DOHH2 (cell line): ENCODE measurements around the gene TP53BP2.

Experiments
- H3F3A ChIP-seq: fragments of 200-600 bp; sonication (generic), shearing (Covaris generic); 2 replicates; pipeline ENCODE4 v1.6.0; 2016; ENCODE audit warnings: antibody characterized with exemption, mild to moderate bottlenecking; ENCODE audit not compliant: control insufficient read depth, insufficient read depth
- H3K27ac ChIP-seq: fragments of 200-600 bp; sonication (generic); 2 replicates; pipeline ENCODE4 v1.5.1; 2014; ENCODE audit warnings: low read depth, mild to moderate bottlenecking, low read length, moderate library complexity
- H3K27me3 ChIP-seq: fragments of 200-600 bp; sonication (generic); 2 replicates; pipeline ENCODE4 v1.6.1; 2014; ENCODE audit warnings: mild to moderate bottlenecking, low read length, mixed read lengths; ENCODE audit not compliant: control insufficient read depth
- H3K36me3 ChIP-seq: fragments of 200-600 bp; sonication (generic); 2 replicates; pipeline ENCODE4 v1.6.1; 2014; ENCODE audit warnings: mild to moderate bottlenecking, low read length, moderate library complexity, mixed read lengths; ENCODE audit not compliant: control insufficient read depth
- H3K4me1 ChIP-seq: fragments of 200-600 bp; sonication (generic); 2 replicates; pipeline ENCODE4 v1.6.1; 2014; ENCODE audit warnings: mild to moderate bottlenecking, low read length, mixed read lengths; ENCODE audit not compliant: control insufficient read depth
- H3K4me2 ChIP-seq: fragments of 200-600 bp; sonication (generic); 2 replicates; pipeline ENCODE4 v1.6.0; 2014; ENCODE audit warnings: mild to moderate bottlenecking, low read length, moderate library complexity
- H3K4me3 ChIP-seq: fragments of 200-600 bp; sonication (generic); 2 replicates; pipeline ENCODE4 v1.5.1; 2014; ENCODE audit warnings: mild to moderate bottlenecking, low read length, mixed read lengths
- H3K79me2 ChIP-seq: fragments of 200-600 bp; sonication (generic); 2 replicates; pipeline ENCODE4 v1.6.1; 2014; ENCODE audit warnings: mild to moderate bottlenecking, low read length, mixed read lengths; ENCODE audit not compliant: control insufficient read depth
- H3K9me2 ChIP-seq: fragments of 200-600 bp; sonication (generic); replicated peaks from 2 replicates; pipeline ENCODE4 v1.6.1; 2014; ENCODE audit warnings: mild to moderate bottlenecking, low read length, mixed read lengths; ENCODE audit not compliant: control insufficient read depth
- H3K9me3 ChIP-seq: fragments of 200-600 bp; sonication (generic); 2 replicates; pipeline ENCODE4 v1.6.1; 2014; ENCODE audit warnings: antibody characterized with exemption, low read length, mixed read lengths; ENCODE audit not compliant: control insufficient read depth, insufficient read depth
- H4K20me1 ChIP-seq: fragments of 200-600 bp; sonication (generic); 2 replicates; pipeline ENCODE4 v1.6.0; 2014; ENCODE audit warnings: low read depth, mild to moderate bottlenecking, antibody characterized with exemption, low read length, moderate library complexity; ENCODE audit not compliant: control insufficient read depth, insufficient read depth
- CTCF ChIP-seq: fragments of 200-600 bp; sonication (generic); IDR thresholded peaks from one replicate; pipeline ENCODE4 v1.5.1; 2014; ENCODE audit warnings: antibody characterized with exemption, mild to moderate bottlenecking, low read depth, low read length; ENCODE audit not compliant: poor library complexity, severe bottlenecking
- EZH2phosphoT487 ChIP-seq: fragments of 200-600 bp; sonication (generic); IDR thresholded peaks from 2 replicates; pipeline ENCODE4 v1.6.1; 2017; ENCODE audit warnings: borderline replicate concordance, mild to moderate bottlenecking, antibody characterized with exemption, low read length, moderate library complexity, mixed read lengths

The TP53BP2 gene

GRCh38 chr1:223802032-223802431 lies 43.7 kb downstream of the TP53BP2 start:
- no peak for TF ChIP-seq CTCF
- TF ChIP-seq EZH2phosphoT487: no peak
- no peaks in the 10 kb centered on the region for H3K4me1 ChIP-seq
- no peaks in the 10 kb centered on the region for H3K27me3 ChIP-seq

GRCh38 chr1:223796210-223796609 lies 49.5 kb downstream of the TP53BP2 start:
- Histone ChIP-seq H3K9me2 (no peaks in the 10 kb centered on the region), H3K9me3 (no peaks in the 10 kb centered on the region), H3K36me3 (peaks cover 51% of the 10 kb centered on the region), H3K27ac (no peak overlapping the region), H3K4me2 (no peak overlapping the region), H3K4me1 (peaks cover 8% of the 10 kb centered on the region), H4K20me1 (no peaks in the 10 kb centered on the region), H3K79me2 (no peaks in the 10 kb centered on the region), H3K27me3 (no peaks in the 10 kb centered on the region), H3K4me3 (no peak overlapping the region), H3F3A (no peaks in the 10 kb centered on the region)
- TF ChIP-seq CTCF (no peak), EZH2phosphoT487 (no peak)

More at GRCh38 chr1:223802032-223802431, 43.7 kb downstream of the TP53BP2 start:
- peaks cover 66% of the 10 kb centered on the region for H3K36me3 ChIP-seq
- no peaks in the 10 kb centered on the region for H3K9me2 ChIP-seq
- no peaks in the 10 kb centered on the region for H4K20me1 ChIP-seq
- no peaks in the 10 kb centered on the region for H3K79me2 ChIP-seq
- no peak overlapping the region for H3K4me3 ChIP-seq
- no peaks in the 10 kb centered on the region for H3K9me3 ChIP-seq
- no peak overlapping the region for H3K27ac ChIP-seq
- H3K4me2 ChIP-seq: no peak overlapping the region
- H3F3A ChIP-seq: no peaks in the 10 kb centered on the region

- Histone ChIP-seq H3K9me3 (no peaks in the 10 kb centered on the region), H3K4me3 (no peak overlapping the region), H3K79me2 (no peaks in the 10 kb centered on the region), H3F3A (no peaks in the 10 kb centered on the region), H3K4me1 (peaks cover 8% of the 10 kb centered on the region), H3K27ac (no peak overlapping the region), H3K4me2 (no peak overlapping the region), H4K20me1 (no peaks in the 10 kb centered on the region), H3K27me3 (no peaks in the 10 kb centered on the region), H3K36me3 (peaks cover 40% of the 10 kb centered on the region), H3K9me2 (no peaks in the 10 kb centered on the region)
- TF ChIP-seq EZH2phosphoT487: no peak
- TF ChIP-seq CTCF: no peak
These were observed 51.4 kb downstream of the TP53BP2 start for GRCh38 chr1:223794136-223794880.
